ENCODE results near the gene GRIA1.

DNA sequence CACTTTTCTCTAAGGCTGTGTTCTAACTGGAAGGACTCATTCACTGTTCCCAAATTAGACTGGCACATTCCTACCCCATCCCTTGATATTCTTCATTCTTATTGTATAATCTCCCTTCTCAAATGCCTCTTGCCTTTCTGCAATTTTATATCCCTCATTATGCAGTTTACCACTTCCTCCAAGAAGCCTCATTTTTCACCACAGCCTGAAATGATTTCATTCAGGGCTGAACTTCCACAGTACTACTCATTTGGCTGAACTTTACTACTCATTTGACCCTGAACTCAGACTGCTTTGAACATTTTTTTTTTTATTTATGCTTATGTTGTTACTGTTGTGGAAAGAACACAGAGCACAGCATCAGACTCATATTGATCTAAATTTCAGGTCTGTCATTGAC lies 32.7 kb downstream of the GRIA1 start:
- TF ChIP-seq POLR2AphosphoS5 (IDR thresholded peaks at IDR 0.05) (no peak), POLR2A (IDR thresholded peaks at IDR 0.05; ENCODE audit: low read depth) (no peak), EP300 (IDR thresholded peaks at IDR 0.05) (no peak)
- TF ChIP-seq, protein P1, sequence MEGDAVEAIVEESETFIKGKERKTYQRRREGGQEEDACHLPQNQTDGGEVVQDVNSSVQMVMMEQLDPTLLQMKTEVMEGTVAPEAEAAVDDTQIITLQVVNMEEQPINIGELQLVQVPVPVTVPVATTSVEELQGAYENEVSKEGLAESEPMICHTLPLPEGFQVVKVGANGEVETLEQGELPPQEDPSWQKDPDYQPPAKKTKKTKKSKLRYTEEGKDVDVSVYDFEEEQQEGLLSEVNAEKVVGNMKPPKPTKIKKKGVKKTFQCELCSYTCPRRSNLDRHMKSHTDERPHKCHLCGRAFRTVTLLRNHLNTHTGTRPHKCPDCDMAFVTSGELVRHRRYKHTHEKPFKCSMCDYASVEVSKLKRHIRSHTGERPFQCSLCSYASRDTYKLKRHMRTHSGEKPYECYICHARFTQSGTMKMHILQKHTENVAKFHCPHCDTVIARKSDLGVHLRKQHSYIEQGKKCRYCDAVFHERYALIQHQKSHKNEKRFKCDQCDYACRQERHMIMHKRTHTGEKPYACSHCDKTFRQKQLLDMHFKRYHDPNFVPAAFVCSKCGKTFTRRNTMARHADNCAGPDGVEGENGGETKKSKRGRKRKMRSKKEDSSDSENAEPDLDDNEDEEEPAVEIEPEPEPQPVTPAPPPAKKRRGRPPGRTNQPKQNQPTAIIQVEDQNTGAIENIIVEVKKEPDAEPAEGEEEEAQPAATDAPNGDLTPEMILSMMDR (IDR thresholded peaks at IDR 0.05): no peak
